Kidney epithelial cell (primary cell): Measurements from ENCODE around the gene AVPR1A. TPM values are rescaled to one million over a fixed set of nuclear protein-coding genes. Genes with fewer than 3 reads are reported as not detected.

Experiments used
- DNase-seq: peaks from one replicate; pipeline ENCODE4 v3.0.0-alpha.2; 2010; ENCODE audit warnings: low read depth
- H3K27me3 ChIP-seq: 2 replicates; pipeline ENCODE4 v1.6.0; 2011; ENCODE audit warnings: low read length; ENCODE audit not compliant: control insufficient read depth, insufficient read depth
- H3K36me3 ChIP-seq: 2 replicates; pipeline ENCODE4 v1.5.1; 2011; ENCODE audit warnings: low read length; ENCODE audit not compliant: control insufficient read depth, insufficient read depth
- H3K4me3 ChIP-seq: 2 replicates; pipeline ENCODE4 v1.5.1; 2011; ENCODE audit warnings: low read depth, mild to moderate bottlenecking, control low read depth, low read length
- total RNA-seq: library from RNA; depleted of rRNA; stranded (reverse); fragments of >200 nt; gene quantifications from 2 replicates; pipeline ENCODE4 v1.2.3, GENCODE V29; 2015
- TF ChIP-seq, protein P1 (sequence below): IDR thresholded peaks from 2 replicates; pipeline ENCODE4 v1.5.1; 2011; ENCODE audit warnings: mild to moderate bottlenecking, moderate library complexity, low read length, control low read depth, inconsistent platforms; ENCODE audit not compliant: insufficient read depth, poor library complexity, severe bottlenecking

The AVPR1A gene
- total RNA-seq, 1 donor from 2014 or later, result 0.13 TPM

DNA sequence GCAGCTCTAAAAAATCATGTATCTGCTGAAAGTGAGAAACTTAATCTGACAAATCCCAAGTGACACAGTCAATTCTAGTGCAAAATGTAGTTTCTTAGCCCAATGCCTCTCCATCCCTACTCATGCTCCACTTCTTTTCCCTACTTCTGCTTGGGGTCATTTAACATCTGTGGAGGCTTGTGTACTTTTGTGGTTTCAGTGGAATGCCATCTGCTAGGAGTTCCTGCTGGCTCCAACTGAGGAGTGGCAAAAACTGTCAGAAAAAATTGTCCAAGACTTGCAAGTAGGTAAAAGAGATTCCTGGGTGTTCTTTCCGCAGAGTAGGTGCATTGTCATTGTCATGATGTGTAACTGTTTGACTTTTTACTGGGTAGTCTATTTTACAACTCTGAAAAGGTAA, 12.5 kb upstream of the AVPR1A start:
- H3K27me3 ChIP-seq, result no peaks in the 10 kb centered on the region
- H3K4me3 ChIP-seq, result no peak overlapping the region
- no peaks in the 10 kb centered on the region for H3K36me3 ChIP-seq
- TF ChIP-seq, protein P1, sequence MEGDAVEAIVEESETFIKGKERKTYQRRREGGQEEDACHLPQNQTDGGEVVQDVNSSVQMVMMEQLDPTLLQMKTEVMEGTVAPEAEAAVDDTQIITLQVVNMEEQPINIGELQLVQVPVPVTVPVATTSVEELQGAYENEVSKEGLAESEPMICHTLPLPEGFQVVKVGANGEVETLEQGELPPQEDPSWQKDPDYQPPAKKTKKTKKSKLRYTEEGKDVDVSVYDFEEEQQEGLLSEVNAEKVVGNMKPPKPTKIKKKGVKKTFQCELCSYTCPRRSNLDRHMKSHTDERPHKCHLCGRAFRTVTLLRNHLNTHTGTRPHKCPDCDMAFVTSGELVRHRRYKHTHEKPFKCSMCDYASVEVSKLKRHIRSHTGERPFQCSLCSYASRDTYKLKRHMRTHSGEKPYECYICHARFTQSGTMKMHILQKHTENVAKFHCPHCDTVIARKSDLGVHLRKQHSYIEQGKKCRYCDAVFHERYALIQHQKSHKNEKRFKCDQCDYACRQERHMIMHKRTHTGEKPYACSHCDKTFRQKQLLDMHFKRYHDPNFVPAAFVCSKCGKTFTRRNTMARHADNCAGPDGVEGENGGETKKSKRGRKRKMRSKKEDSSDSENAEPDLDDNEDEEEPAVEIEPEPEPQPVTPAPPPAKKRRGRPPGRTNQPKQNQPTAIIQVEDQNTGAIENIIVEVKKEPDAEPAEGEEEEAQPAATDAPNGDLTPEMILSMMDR, result no peak
- no peak for DNase-seq

DNA sequence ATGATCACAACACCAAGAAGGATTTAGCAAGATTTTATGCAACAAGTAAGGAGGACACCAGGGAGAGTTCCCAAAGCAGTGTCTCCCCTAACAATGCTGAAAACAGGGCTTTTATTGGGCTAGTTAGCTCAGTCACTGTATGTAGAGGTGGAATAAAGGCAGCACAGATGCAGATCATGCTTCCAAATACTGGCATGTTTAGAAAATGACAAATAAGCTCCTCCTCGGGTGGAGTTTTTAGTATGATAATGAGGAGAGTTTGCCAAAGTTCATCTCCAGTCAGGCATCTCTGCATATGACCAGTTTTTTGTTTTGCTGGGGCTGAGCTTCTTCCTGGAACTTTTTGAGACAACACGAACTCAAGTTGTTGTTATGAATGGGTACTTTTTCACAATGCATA, 4.4 kb upstream of the AVPR1A start:
- TF ChIP-seq, protein P1, result no peak
- peaks cover 15% of the 10 kb centered on the region for H3K27me3 ChIP-seq

DNA sequence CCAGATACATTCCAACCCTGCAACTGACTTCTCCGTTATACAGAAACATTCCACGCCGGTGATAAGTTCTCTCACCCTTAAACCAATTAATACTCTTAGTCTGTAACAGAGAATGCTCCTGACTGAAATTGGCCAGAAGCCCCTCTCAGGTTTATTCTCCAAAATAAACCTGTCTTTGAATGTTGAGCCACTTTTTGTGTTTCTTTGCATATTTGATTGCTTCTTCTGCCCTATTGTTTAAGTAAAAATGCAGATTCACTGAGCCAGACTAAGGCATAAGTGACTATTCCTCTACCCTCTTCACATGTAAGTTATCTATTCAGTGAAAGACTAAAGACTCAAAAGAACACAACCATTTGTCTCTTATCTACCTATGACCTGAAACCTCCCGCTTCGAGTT, 3.6 kb upstream of the AVPR1A start:
- DNase-seq, result no peak
- Histone ChIP-seq H3K4me3 (no peak overlapping the region), H3K27me3 (peaks cover 23% of the 10 kb centered on the region), H3K36me3 (no peaks in the 10 kb centered on the region)
- TF ChIP-seq, protein P1, result no peak

More for the DNA sequence above, 4.4 kb upstream of the AVPR1A start:
- no peak for DNase-seq
- H3K36me3 ChIP-seq, result no peaks in the 10 kb centered on the region
- H3K4me3 ChIP-seq, result no peak overlapping the region

DNA sequence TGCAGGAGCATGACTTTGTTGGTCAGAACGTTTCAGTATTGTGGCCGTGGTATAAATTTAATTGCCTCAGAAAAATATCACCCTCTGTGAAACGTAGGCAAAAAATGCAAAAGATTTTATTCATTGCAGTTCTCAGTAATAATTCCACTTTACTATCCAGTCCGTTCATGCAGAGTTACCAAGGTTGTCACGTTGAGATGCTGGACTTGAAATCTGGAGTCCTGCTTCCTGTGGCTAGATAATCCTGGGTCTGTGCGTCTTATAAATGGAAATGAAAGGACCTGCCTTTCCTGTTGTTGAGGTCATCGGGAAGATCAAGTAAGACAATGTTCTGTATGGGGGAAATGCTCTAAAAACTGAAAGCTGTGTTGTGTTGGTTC, 1.3 kb upstream of the AVPR1A start:
- DNase-seq, result no peak
- peaks cover 26% of the 10 kb centered on the region for H3K27me3 ChIP-seq
- no peaks in the 10 kb centered on the region for H3K36me3 ChIP-seq
- no peak overlapping the region for H3K4me3 ChIP-seq
- TF ChIP-seq, protein P1, result no peak

DNA sequence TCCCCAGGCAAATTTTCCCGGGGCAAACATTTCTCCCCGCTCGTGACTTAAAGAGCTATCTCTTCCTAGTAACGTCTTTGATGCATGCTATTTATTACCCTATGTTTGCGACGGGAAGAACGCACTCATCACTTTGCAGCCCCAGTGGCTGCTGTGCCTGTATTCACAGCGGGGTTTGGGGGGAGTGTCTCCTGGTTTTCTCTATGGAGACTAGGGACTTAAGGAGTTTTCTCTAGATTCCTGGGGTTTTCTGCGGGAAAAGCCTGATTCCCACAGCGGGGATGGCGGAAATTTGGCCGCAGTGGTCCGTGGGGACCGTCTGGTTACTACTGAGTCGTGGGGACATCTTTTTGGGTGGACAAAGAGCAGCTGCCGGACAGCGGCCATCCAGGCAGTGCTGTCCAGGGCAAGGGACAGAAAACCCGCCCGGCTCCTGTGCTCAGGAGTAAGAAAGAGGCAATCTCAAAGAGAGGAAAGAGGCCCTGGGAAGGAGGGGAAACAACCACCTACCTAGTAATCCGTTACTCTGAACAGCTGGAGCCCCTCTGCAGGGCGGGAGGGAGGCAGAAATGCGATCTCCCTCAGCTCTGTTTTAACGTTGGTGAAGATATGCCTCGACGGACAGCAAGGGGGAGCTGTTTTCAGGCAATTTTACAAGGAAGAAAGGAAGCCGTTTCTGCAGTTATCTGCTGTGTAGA, 771 bp upstream of the AVPR1A start:
- H3K36me3 ChIP-seq, result no peaks in the 10 kb centered on the region
- TF ChIP-seq, protein P1, result peak; percentile 88
- H3K27me3 ChIP-seq, result peaks cover 26% of the 10 kb centered on the region
- peak overlapping the region; percentile 32 for H3K4me3 ChIP-seq
- DNase-seq, result peak; percentile 18

GRCh38 chr12:63149909-63150712, 890 bp downstream of the AVPR1A start:
- Histone ChIP-seq H3K27me3 (peaks cover 26% of the 10 kb centered on the region), H3K4me3 (peak overlapping the region; percentile 32), H3K36me3 (no peaks in the 10 kb centered on the region)
- DNase-seq, result no peak
- TF ChIP-seq, protein P1, result no peak
